H9 (cell line): Measurements from ENCODE around the gene RRBP1. TPM values are rescaled to one million over a fixed set of nuclear protein-coding genes. Genes with fewer than 3 reads are reported as not detected.

Experiments used
- DNase-seq: peaks from one replicate; pipeline ENCODE4 v3.0.0-alpha.2; 2017
- H2AFZ ChIP-seq: one replicate; pipeline ENCODE4 v1.6.1; 2013; ENCODE audit warnings: mild to moderate bottlenecking, low read length, control low read depth, moderate library complexity
- H2AK5ac ChIP-seq: 2 replicates; pipeline ENCODE4 v1.6.1; 2013; ENCODE audit warnings: low read length, control low read depth, mixed read lengths; ENCODE audit not compliant: insufficient read length
- H2BK120ac ChIP-seq: one replicate; pipeline ENCODE4 v1.6.1; 2013; ENCODE audit warnings: low read depth, mild to moderate bottlenecking, low read length, control low read depth, inconsistent platforms; ENCODE audit not compliant: poor library complexity, severe bottlenecking
- H2BK12ac ChIP-seq: 2 replicates; pipeline ENCODE4 v1.6.1; 2013; ENCODE audit warnings: low read length, control low read depth, mixed read lengths, low read depth; ENCODE audit not compliant: insufficient read length
- H2BK15ac ChIP-seq: 2 replicates; pipeline ENCODE4 v1.6.1; 2013; ENCODE audit warnings: low read depth, low read length, control low read depth
- H2BK20ac ChIP-seq: one replicate; pipeline ENCODE4 v1.6.1; 2013; ENCODE audit warnings: low read depth, mild to moderate bottlenecking, low read length, control low read depth, inconsistent platforms; ENCODE audit not compliant: poor library complexity, severe bottlenecking
- H2BK5ac ChIP-seq: 2 replicates; pipeline ENCODE4 v1.6.1; 2013; ENCODE audit warnings: low read length, control low read depth, mixed read lengths; ENCODE audit not compliant: insufficient read length
- H3K14ac ChIP-seq: 2 replicates; pipeline ENCODE4 v1.6.1; 2013; ENCODE audit warnings: low read length, control low read depth; ENCODE audit not compliant: insufficient read depth
- H3K18ac ChIP-seq: 2 replicates; pipeline ENCODE4 v1.6.1; 2013; ENCODE audit warnings: low read depth, mild to moderate bottlenecking, mixed read lengths, low read length, control low read depth; ENCODE audit not compliant: insufficient read length
- H3K23ac ChIP-seq: 2 replicates; pipeline ENCODE4 v1.6.1; 2013; ENCODE audit warnings: low read length, control low read depth, mixed read lengths, low read depth; ENCODE audit not compliant: insufficient read length
- H3K23me2 ChIP-seq: 2 replicates; pipeline ENCODE4 v1.6.1; 2013; ENCODE audit warnings: low read depth, mild to moderate bottlenecking, mixed read lengths, low read length, control low read depth; ENCODE audit not compliant: insufficient read length, poor library complexity, severe bottlenecking
- H3K27ac ChIP-seq: 2 replicates; pipeline ENCODE4 v1.5.1; 2013; ENCODE audit warnings: low read length, control low read depth, mixed read lengths, low read depth; ENCODE audit not compliant: insufficient read length
- H3K27me3 ChIP-seq: 2 replicates; pipeline ENCODE4 v1.6.1; 2013; ENCODE audit warnings: low read length, control low read depth, inconsistent platforms; ENCODE audit not compliant: insufficient read depth
- H3K4ac ChIP-seq: 2 replicates; pipeline ENCODE4 v1.6.1; 2013; ENCODE audit warnings: low read depth, mild to moderate bottlenecking, control low read depth, inconsistent platforms, low read length, moderate library complexity
- H3K4me1 ChIP-seq: 2 replicates; pipeline ENCODE4 v1.6.1; 2013; ENCODE audit warnings: low read length, control low read depth, inconsistent platforms; ENCODE audit not compliant: insufficient read depth
- H3K4me2 ChIP-seq: 2 replicates; pipeline ENCODE4 v1.6.1; 2013; ENCODE audit warnings: low read length, control low read depth, mixed read lengths; ENCODE audit not compliant: insufficient read length, insufficient read depth
- H3K56ac ChIP-seq: 2 replicates; pipeline ENCODE4 v1.6.1; 2013; ENCODE audit warnings: low read depth, mild to moderate bottlenecking, mixed read lengths, low read length, control low read depth; ENCODE audit not compliant: insufficient read length
- H3K79me1 ChIP-seq: 2 replicates; pipeline ENCODE4 v1.6.1; 2013; ENCODE audit warnings: low read depth, mild to moderate bottlenecking, moderate library complexity, low read length, control low read depth, inconsistent platforms; ENCODE audit not compliant: insufficient read depth, poor library complexity, severe bottlenecking
- H3K79me2 ChIP-seq: 2 replicates; pipeline ENCODE4 v1.6.1; 2013; ENCODE audit warnings: low read length, control low read depth, inconsistent platforms; ENCODE audit not compliant: insufficient read depth
- H3K9ac ChIP-seq: 2 replicates; pipeline ENCODE4 v1.6.1; 2013; ENCODE audit warnings: low read length, control low read depth, mixed read lengths; ENCODE audit not compliant: insufficient read length; ENCODE audit errors: extremely low read depth
- H3K9me3 ChIP-seq: one replicate; pipeline ENCODE4 v1.6.1; 2013; ENCODE audit warnings: low read depth, low read length, inconsistent platforms; ENCODE audit not compliant: control insufficient read depth
- H3T11ph ChIP-seq: one replicate; pipeline ENCODE4 v1.6.1; 2013; ENCODE audit warnings: mild to moderate bottlenecking, low read length, control low read depth, inconsistent platforms
- H4K20me1 ChIP-seq: one replicate; pipeline ENCODE4 v1.6.1; 2013; ENCODE audit not compliant: control insufficient read depth, insufficient read length, insufficient read depth
- H4K5ac ChIP-seq: 2 replicates; pipeline ENCODE4 v1.6.1; 2013; ENCODE audit warnings: low read depth, mild to moderate bottlenecking, mixed read lengths, low read length, control low read depth; ENCODE audit not compliant: insufficient read length
- H4K8ac ChIP-seq: replicated peaks from 2 replicates; pipeline ENCODE4 v1.6.1; 2013; ENCODE audit warnings: low read length, control low read depth, mixed read lengths, low read depth; ENCODE audit not compliant: insufficient read length
- H4K91ac ChIP-seq: 2 replicates; pipeline ENCODE4 v1.6.1; 2013; ENCODE audit warnings: low read depth, mild to moderate bottlenecking, moderate library complexity, mixed read lengths, low read length, control low read depth; ENCODE audit not compliant: insufficient read length
- H3K27ac Mint-ChIP-seq, 3 experiments: 2 replicates in 2 of 3; 3 replicates in 1 of 3; pipeline ENCODE4 v1.8.0; 2020 to 2021; ENCODE audit warnings: mixed read lengths in 3 of 3, mild to moderate bottlenecking in 1 of 3, moderate library complexity in 1 of 3
- H3K27me3 Mint-ChIP-seq: 2 replicates; pipeline ENCODE4 v1.8.0; 2021; ENCODE audit warnings: low read depth, mild to moderate bottlenecking, moderate library complexity, mixed read lengths
- H3K36me3 Mint-ChIP-seq, 3 experiments: 2 replicates in 2 of 3; 3 replicates in 1 of 3; pipeline ENCODE4 v1.8.0; 2020 to 2021; ENCODE audit warnings: low read depth in 3 of 3, mixed read lengths in 3 of 3; ENCODE audit not compliant: insufficient read depth in 1 of 3
- H3K4me1 Mint-ChIP-seq, 2 experiments: 2 replicates each; pipeline ENCODE4 v1.8.0; 2020; ENCODE audit warnings: mixed read lengths in 2 of 2
- H3K4me3 Mint-ChIP-seq, 2 experiments: 2 replicates in 1 of 2; 3 replicates in 1 of 2; pipeline ENCODE4 v1.8.0; 2020 to 2021; ENCODE audit warnings: mild to moderate bottlenecking in 2 of 2, mixed read lengths in 2 of 2, moderate library complexity in 1 of 2
- H3K9me3 Mint-ChIP-seq, 2 experiments: 2 replicates in 1 of 2; 3 replicates in 1 of 2; pipeline ENCODE4 v1.8.0; 2020; ENCODE audit warnings: mild to moderate bottlenecking in 2 of 2, mixed read lengths in 2 of 2, moderate library complexity in 1 of 2
- CTCF ChIP-seq: fragments of 200-600 bp; sonication (generic); conservative IDR thresholded peaks from 3 replicates; pipeline ENCODE4 v1.8.0; 2021; ENCODE audit warnings: antibody characterized with exemption, mild to moderate bottlenecking
- WGBS: extraction: QIAGEN DNeasy Blood & Tissue Kit; methylation state at CpG from one replicate; pipeline ENCODE4 v1.1.7; 2013; ENCODE audit warnings: missing lambda C conversion rate, low lambda C conversion rate, mixed read lengths; ENCODE audit not compliant: insufficient read length; ENCODE audit errors: extremely low coverage; 5-methylcytosine and 5-hydroxymethylcytosine counted together
- total RNA-seq: library from RNA; stranded (reverse); gene quantifications from 2 replicates; pipeline ENCODE4 v1.2.1, GENCODE V29; 2021

Gene RRBP1
- total RNA-seq, 1 experiment from 2014 or later: 97.8 TPM

GRCh38 chr20:17699931-17700351 is 17.9 kb upstream of the RRBP1 start, which contains the start of gene BANF2:
BANF2 (plus strand) TSS chr20:17699966; CDS start chr20:17725026, 25,060 bp downstream.
- no peak within 1 kb of the TSS for H2BK120ac ChIP-seq
- no peak within 1 kb of the TSS for H3K4me2 ChIP-seq
- no peak within 1 kb of the TSS for H3T11ph ChIP-seq
- no peaks in the 10 kb centered on the region for H3K79me2 ChIP-seq
- H3K23me2 ChIP-seq: no peaks in the 10 kb centered on the region
- no peak within 1 kb of the TSS for H4K91ac ChIP-seq
- H2BK5ac ChIP-seq: no peak within 1 kb of the TSS
- H3K18ac ChIP-seq: no peak within 1 kb of the TSS
- H3K4me1 ChIP-seq: no peaks in the 10 kb centered on the region
- no peaks in the 10 kb centered on the region for H4K20me1 ChIP-seq
- Mint-ChIP-seq H3K4me1 (no peaks in the 10 kb centered on the region; a peak in 1 of 4 replicates), H3K36me3 (no peaks in the 10 kb centered on the region; a peak in 1 of 7 replicates), H3K4me3 (no peak within 1 kb of the TSS), H3K9me3 (peaks cover 0 to 7% of the 10 kb centered on the region in 2 experiments; a peak in 2 of 5 replicates), H3K27me3 (peaks cover 1% of the 10 kb centered on the region; the same call in 1 of the 2 replicates), H3K27ac (no peak within 1 kb of the TSS)
- H4K8ac ChIP-seq: no peak within 1 kb of the TSS
- H2BK12ac ChIP-seq: no peak within 1 kb of the TSS
- H4K5ac ChIP-seq: no peak within 1 kb of the TSS
- no peak for DNase-seq
- no peak within 1 kb of the TSS for H3K56ac ChIP-seq
- no peak within 1 kb of the TSS for H3K23ac ChIP-seq
- H2BK15ac ChIP-seq: no peak within 1 kb of the TSS
- H2AK5ac ChIP-seq: no peak within 1 kb of the TSS
- H3K27me3 ChIP-seq: no peaks in the 10 kb centered on the region
- no peak within 1 kb of the TSS for H2BK20ac ChIP-seq
- H3K27ac ChIP-seq: no peak within 1 kb of the TSS
- no peak within 1 kb of the TSS for H2AFZ ChIP-seq
- no peak within 1 kb of the TSS for H3K9ac ChIP-seq
- TF ChIP-seq CTCF: no peak
- H3K79me1 ChIP-seq: no peaks in the 10 kb centered on the region
- H3K9me3 ChIP-seq: no peaks in the 10 kb centered on the region
- H3K4ac ChIP-seq: no peak within 1 kb of the TSS
- H3K14ac ChIP-seq: no peak within 1 kb of the TSS
- no CpG with 5 or more reads among the region's 3 CpGs for WGBS
